ENCODE data around the gene ELOB.

ELOB gene

GRCh38 chr16:2809149-2809760 is 32.2 kb upstream of the ELOB start:
- Histone ChIP-seq H4K20me1 (ENCODE audit: insufficient read depth, low read length, poor library complexity, severe bottlenecking) (no peaks in the 10 kb centered on the region), H3K36me3 (ENCODE audit: insufficient read depth, low read length) (no peaks in the 10 kb centered on the region), H3F3A (ENCODE audit: low read depth) (no peaks in the 10 kb centered on the region), H3K4me2 (ENCODE audit: low read depth, low read length, poor library complexity, severe bottlenecking) (no peak overlapping the region), H3K9ac (ENCODE audit: low read depth, low read length, poor library complexity, severe bottlenecking) (no peak overlapping the region), H3K9me2 (replicated peaks; ENCODE audit: low read depth, low read length) (no peaks in the 10 kb centered on the region), H3K9me3 (ENCODE audit: insufficient read depth, low read depth, low read length) (no peaks in the 10 kb centered on the region; the same call in 1 of the 2 replicates), H2AFZ (ENCODE audit: low read length) (no peak overlapping the region), H3K4me3 (ENCODE audit: low read length, poor library complexity, severe bottlenecking) (no peak overlapping the region), H3K79me2 (ENCODE audit: insufficient read depth, low read length) (no peaks in the 10 kb centered on the region), H3K27me3 (ENCODE audit: insufficient read depth, low read length, poor library complexity, severe bottlenecking) (no peaks in the 10 kb centered on the region), H3K4me1 (ENCODE audit: insufficient read depth, low read length, poor library complexity, severe bottlenecking) (no peaks in the 10 kb centered on the region)
- TF ChIP-seq CTCF (conservative IDR thresholded peaks at IDR 0.05; ENCODE audit: low read length) (no peak), EZH2phosphoT487 (IDR thresholded peaks at IDR 0.05; ENCODE audit: borderline replicate concordance) (no peak)

GRCh38 chr16:2808181-2808580 is 31.1 kb upstream of the ELOB start:
- no peak overlapping the region for H2AFZ ChIP-seq (ENCODE audit: low read length)
- H3K4me1 ChIP-seq (ENCODE audit: insufficient read depth, low read length, poor library complexity, severe bottlenecking): no peaks in the 10 kb centered on the region
- no peaks in the 10 kb centered on the region for H3K36me3 ChIP-seq (ENCODE audit: insufficient read depth, low read length)
- no peaks in the 10 kb centered on the region for H3K27me3 ChIP-seq (ENCODE audit: insufficient read depth, low read length, poor library complexity, severe bottlenecking)
- H3K9ac ChIP-seq (ENCODE audit: low read depth, low read length, poor library complexity, severe bottlenecking): no peak overlapping the region
- no peaks in the 10 kb centered on the region for H3K9me2 ChIP-seq (replicated peaks; ENCODE audit: low read depth, low read length)
- TF ChIP-seq CTCF (conservative IDR thresholded peaks at IDR 0.05; ENCODE audit: low read length) (no peak), EZH2phosphoT487 (IDR thresholded peaks at IDR 0.05; ENCODE audit: borderline replicate concordance) (no peak)
- H3K79me2 ChIP-seq (ENCODE audit: insufficient read depth, low read length): no peaks in the 10 kb centered on the region
- no peak overlapping the region for H3K4me2 ChIP-seq (ENCODE audit: low read depth, low read length, poor library complexity, severe bottlenecking)
- H4K20me1 ChIP-seq (ENCODE audit: insufficient read depth, low read length, poor library complexity, severe bottlenecking): no peaks in the 10 kb centered on the region
- no peaks in the 10 kb centered on the region for H3F3A ChIP-seq (ENCODE audit: low read depth)
- H3K4me3 ChIP-seq (ENCODE audit: low read length, poor library complexity, severe bottlenecking): no peak overlapping the region
- no peaks in the 10 kb centered on the region; the same call in 1 of the 2 replicates for H3K9me3 ChIP-seq (ENCODE audit: insufficient read depth, low read depth, low read length)

- no peaks in the 10 kb centered on the region for H3K9me2 ChIP-seq (replicated peaks; ENCODE audit: low read depth, low read length)
- no peaks in the 10 kb centered on the region for H3K36me3 ChIP-seq (ENCODE audit: insufficient read depth, low read length)
- no peaks in the 10 kb centered on the region for H3F3A ChIP-seq (ENCODE audit: low read depth)
- no peaks in the 10 kb centered on the region for H4K20me1 ChIP-seq (ENCODE audit: insufficient read depth, low read length, poor library complexity, severe bottlenecking)
- no peak overlapping the region for H2AFZ ChIP-seq (ENCODE audit: low read length)
- H3K9me3 ChIP-seq (ENCODE audit: insufficient read depth, low read depth, low read length): no peaks in the 10 kb centered on the region; the same call in 1 of the 2 replicates
- no peak for TF ChIP-seq EZH2phosphoT487 (IDR thresholded peaks at IDR 0.05; ENCODE audit: borderline replicate concordance)
- TF ChIP-seq CTCF (conservative IDR thresholded peaks at IDR 0.05; ENCODE audit: low read length): no peak
- no peak overlapping the region for H3K4me2 ChIP-seq (ENCODE audit: low read depth, low read length, poor library complexity, severe bottlenecking)
- no peak overlapping the region for H3K9ac ChIP-seq (ENCODE audit: low read depth, low read length, poor library complexity, severe bottlenecking)
- no peaks in the 10 kb centered on the region for H3K79me2 ChIP-seq (ENCODE audit: insufficient read depth, low read length)
- no peaks in the 10 kb centered on the region for H3K4me1 ChIP-seq (ENCODE audit: insufficient read depth, low read length, poor library complexity, severe bottlenecking)
- no peak overlapping the region for H3K4me3 ChIP-seq (ENCODE audit: low read length, poor library complexity, severe bottlenecking)
- no peaks in the 10 kb centered on the region for H3K27me3 ChIP-seq (ENCODE audit: insufficient read depth, low read length, poor library complexity, severe bottlenecking)
Measured at GRCh38 chr16:2806286-2806685, 29.2 kb upstream of the ELOB start.
